Measurements from ENCODE around the gene ZNHIT2. TPM values are rescaled to one million over a fixed set of nuclear protein-coding genes. Genes with fewer than 3 reads are reported as not detected.

The ZNHIT2 gene
- total RNA-seq, 1 experiment from 2014 or later, result 104 TPM

GRCh38 chr11:65134240-65134951 is 16.9 kb upstream of the ZNHIT2 start, which contains the start of gene SYVN1:
Gene SYVN1, minus strand, starts transcription at chr11:65134519. Its CDS starts 918 bp downstream, at chr11:65133601.
- DNase-seq (ENCODE audit: low spot score), result peak; percentile 96

- peak; percentile 36 for DNase-seq (ENCODE audit: low spot score)
Observed at GRCh38 chr11:65133724-65134123, 16.2 kb upstream of the ZNHIT2 start.

- DNase-seq (ENCODE audit: low spot score), result peak; percentile 75
Observed at GRCh38 chr11:65132988-65133700, 15.6 kb upstream of the ZNHIT2 start.

GRCh38 chr11:65132238-65132987 is 14.9 kb upstream of the ZNHIT2 start:
- no peak for DNase-seq (ENCODE audit: low spot score)

DNA sequence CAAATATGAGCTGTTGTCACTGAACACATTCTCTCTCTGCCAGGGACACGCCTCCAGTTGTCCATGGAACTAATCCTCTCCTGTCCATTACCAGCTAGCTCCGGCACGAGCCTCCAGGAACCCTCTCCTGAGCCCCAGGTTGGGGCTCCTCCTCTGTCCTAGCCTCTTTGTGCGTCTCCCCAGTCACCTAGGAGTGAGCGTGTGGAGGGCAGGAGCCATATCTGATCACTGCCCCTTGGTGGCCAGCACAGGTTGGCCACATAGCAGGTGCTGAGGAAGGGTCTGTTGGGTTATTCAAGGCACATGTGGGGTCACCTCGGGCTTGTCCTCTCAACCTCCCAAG is 14.4 kb upstream of the ZNHIT2 start:
- DNase-seq (ENCODE audit: low spot score), result no peak

DNA sequence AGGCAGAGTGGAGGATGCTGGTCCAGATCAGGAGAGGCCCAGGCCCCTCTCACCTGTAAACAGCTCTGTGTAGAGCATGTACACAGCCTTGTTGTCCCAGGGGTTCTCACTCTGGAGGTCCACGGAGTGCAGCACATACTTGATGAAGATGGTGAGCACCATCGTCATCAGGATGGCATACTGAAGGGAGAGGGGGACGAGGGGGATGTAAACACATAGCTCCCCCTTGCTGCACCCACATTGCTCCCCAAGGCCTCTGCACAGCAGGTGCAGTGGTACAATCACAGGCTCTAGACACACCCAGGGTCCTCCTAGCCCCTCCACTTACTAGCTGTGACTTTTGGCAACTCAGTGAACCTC is 13.9 kb upstream of the ZNHIT2 start:
- DNase-seq (ENCODE audit: low spot score), result no peak

- no peak for DNase-seq (ENCODE audit: low spot score)
Observed at GRCh38 chr11:65130631-65131416, 13.3 kb upstream of the ZNHIT2 start.

- DNase-seq (ENCODE audit: low spot score), result no peak
Observed at GRCh38 chr11:65129649-65130441, 12.3 kb upstream of the ZNHIT2 start.

DNA sequence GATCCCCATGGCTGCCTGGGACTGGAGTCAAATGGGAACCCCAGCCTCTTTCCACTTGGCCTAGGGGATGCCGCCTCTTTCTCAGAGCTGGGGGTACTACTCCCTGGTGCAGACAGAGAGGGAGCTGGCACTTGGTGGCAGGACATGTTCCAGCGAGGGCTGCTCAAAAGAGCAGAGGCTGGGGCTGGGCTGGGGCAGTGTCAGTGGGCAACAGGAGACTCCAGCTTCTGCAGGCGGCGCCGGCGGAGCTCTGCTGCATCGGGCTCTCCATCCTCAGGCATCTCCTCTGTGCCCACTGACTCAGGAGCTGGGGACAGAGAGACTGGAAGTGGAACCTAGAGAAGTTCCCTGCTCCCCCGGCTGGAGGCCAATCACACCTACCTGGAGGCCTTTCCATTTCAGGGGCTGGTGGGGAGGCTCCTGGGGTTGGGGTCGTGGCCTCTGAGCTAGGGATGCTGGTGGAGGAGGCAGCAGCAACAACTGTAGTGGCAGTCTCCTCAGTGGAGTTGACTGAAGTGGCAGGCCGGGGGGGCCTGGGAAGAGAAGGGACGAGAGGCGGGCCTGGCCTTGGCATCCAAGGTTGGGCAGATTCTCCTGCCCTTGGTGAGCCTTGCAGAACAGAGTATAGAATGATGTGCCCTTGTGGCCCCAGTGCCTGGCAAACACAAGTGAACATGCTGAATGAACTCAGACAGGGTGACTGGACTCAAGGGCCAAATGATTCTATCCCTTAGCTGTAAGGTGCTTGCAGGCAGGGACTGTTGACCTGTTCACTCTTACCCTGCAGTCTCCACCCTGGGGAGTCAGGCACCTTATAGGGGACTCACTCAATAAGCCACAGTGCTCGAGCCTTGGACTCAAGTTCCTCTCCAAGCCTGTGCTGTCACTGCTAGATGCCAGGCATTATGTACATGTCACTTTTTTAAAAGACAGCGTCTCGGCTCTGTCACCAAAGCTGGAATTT is 11.0 kb upstream of the ZNHIT2 start:
- DNase-seq (ENCODE audit: low spot score), result no peak

DNA sequence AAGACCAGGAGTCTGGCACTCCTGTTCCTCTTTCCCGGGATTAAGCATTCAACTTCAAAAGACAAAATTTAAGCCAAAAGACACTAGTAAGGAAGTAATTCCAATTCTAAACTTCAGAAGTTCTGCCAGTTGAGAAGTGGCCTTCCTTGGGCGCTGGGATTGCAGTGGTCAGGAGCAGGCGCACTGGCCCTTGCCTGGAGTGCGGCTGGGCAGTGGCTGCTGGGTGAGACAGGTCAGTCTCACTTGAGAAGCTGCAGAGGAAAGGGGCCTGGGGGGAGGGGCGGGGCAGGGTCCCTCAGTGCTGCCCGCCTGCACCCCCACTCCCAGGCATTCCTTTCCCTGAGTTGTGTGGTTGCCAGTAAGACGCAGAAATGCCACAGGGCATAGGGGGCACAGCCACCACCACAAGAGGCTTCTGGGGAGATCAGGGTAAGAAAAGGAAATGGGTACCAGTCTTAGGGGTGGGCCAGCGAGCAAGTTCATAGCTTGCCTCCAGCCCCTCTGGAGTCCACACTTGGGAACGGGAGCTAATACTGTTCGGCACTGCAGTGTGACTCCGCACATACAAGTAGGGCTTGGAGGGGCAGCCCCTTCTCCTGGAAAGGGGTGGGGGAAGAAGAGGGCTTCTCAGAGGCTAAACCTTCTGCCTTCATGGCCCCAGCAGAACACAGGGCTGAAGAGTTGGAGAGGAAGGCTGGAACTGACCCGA is 10.1 kb upstream of the ZNHIT2 start:
- no peak for DNase-seq (ENCODE audit: low spot score)

DNA sequence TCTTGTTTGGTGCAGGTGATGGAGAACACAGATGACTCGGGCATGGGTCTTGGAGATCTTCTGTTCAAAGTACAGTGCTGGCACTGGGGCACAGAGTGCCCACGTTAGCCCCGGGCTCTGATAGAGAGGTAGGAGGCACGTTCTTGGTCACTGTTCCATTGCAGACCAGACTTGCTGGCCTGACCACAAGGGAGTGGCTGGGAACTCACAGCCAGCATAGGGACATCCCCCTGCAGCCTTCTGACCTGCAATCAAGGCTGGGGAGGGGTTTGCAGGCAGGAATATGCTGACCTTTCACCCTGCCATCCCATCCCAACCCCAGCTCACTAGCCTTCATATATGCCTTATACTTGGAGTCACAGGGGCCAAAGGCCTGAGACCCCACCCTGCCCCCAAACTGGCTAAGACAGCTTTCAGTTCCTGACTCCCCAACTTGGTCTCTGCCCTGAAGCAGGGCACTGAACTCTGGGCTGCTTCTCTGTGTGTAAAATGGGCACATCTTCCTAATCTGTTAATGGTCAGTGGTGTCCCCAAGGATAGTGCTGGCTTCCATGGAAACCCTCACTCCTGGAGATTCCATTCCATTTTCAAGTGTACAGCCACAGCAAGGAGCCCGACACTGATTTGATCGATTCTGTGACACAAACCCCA is 9.2 kb upstream of the ZNHIT2 start:
- DNase-seq (ENCODE audit: low spot score), result no peak

GRCh38 chr11:65125197-65126056 is 7.9 kb upstream of the ZNHIT2 start:
- DNase-seq (ENCODE audit: low spot score), result no peak

DNA sequence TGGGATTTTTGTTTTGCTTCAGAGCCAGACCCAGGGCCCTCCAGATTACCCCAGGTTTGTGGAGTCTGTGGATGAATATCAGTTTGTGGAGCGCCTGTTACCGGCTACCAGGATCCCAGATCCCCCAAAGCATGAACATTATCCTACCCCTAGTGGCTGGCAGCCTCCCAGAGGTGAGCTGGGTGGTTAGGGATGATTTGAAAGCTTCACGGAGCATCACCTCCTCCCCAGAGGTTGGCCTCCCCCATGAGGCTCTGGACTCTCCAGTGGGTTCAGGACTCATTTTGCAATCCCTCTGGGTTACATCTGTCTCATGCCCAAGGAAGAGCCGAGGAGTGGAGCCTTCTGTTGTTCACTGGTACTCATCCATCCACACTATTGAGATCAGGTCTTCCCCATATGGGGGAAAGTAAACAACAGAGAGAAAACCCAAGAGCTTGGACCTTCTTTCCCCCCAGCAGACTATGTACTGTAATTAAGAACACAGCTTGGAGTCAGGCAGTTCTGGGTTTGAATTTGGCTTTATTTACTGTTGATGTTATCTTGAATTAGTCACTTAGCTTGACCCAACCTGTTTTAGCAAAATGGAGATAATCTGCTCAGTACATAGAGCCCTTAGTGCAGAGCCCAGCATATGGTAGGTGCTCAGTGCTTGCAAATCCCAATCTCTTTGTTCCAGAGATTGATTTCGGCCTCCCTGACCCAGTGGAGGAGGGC is 7.1 kb upstream of the ZNHIT2 start:
- no peak for DNase-seq (ENCODE audit: low spot score)

DNA sequence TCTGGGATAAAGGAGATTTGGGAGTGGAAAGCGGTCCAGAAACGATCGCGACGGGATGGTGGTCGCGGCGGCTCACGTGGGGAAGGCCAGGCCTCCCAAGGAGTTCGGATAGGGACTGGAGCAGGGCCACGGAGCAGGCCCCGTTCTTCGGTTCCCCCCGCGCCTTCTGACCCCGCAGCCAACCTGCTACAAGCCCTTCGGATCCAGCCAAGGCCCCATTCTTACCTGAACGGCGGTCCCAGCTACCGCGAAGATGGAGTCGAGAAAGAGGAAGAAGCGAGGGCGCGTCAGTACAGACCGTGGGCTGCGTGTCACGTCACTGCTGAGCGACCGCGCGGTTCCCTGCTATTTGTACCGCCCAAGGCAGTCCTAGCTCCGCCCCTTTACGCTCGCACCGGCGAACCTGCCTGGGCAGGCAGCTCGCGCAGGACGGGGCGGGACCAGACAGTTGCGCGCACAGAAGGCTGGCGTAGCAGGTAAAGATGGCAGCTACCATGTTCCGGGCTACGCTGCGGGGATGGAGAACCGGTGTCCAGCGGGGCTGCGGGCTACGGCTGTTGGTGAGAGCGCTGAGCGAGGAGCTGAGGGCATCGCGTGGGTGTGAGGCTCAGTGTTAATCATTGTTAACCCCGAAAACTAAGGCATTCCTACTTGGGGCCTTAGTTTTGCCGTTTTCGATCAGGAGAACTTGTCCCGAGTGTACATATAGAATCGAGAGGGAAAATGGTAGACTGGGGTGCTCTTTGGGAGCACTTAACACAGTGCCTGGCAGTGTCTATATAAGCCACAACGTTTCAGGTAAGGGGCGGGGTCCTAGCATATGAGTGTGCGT is 4.6 kb upstream of the ZNHIT2 start, which contains the start of the genes FAU and MRPL49:
Gene FAU (minus strand): TSS at position 270 of the 832 bp plus-strand sequence. CDS start 321 bp downstream, outside the sequence.
Gene MRPL49 (plus strand): TSS at position 457 of the 832 bp plus-strand sequence. CDS start 26 bp downstream, at position 483.
- DNase-seq (ENCODE audit: low spot score), result peak; percentile 99

- peak; percentile 52 for DNase-seq (ENCODE audit: low spot score)
Observed at GRCh38 chr11:65121447-65121864, 4.0 kb upstream of the ZNHIT2 start.

DNA sequence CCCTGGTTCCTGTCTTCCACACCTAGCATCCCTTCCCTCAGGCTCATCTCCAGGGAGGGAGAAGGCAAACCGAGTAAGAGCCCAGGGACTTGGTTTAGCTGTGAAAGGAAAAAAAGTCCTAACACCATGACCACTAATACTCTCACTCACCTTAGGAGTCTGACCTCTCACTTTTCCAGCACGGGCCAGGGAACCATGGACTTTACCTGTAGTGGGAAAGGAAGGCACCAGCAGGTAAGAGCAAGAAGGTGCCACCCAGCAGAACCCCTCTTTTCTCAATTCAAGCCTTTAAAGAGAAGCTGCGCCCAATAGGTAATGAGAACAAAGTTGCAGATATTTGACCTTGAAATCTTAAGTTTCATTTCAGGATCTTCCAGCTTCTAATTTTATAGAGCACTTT is 3.3 kb upstream of the ZNHIT2 start:
- no peak for DNase-seq (ENCODE audit: low spot score)

Data from HT-29 (cell line).